ENCODE measurements around the gene C5orf52.
"Not testable (repeated sequence)": the region's sequence is repeated elsewhere in the genome, so short reads cannot be mapped to it uniquely, and the experiment has no call there.

The C5orf52 gene
- 0 to 0.40 (median 0) reads per million in 18 experiments for total RNA-seq

GRCh38 chr5:157670662-157671591, at the start of gene C5orf52:
Gene C5orf52, plus strand, starts transcription at chr5:157671533. Its CDS starts 82 bp downstream, at chr5:157671615.
- DNase-seq: peak in 1 of 2 donors; percentile 23

GRCh38 chr5:157624144-157624543, 47.2 kb upstream of the C5orf52 start:
- no peak for DNase-seq

- no peak for DNase-seq
Measured at GRCh38 chr5:157626831-157627230, 44.5 kb upstream of the C5orf52 start.

- DNase-seq: no peak
Measured at GRCh38 chr5:157630341-157630740, 41.0 kb upstream of the C5orf52 start.

- no peak for DNase-seq
Measured at GRCh38 chr5:157640406-157641066, 30.8 kb upstream of the C5orf52 start.

- DNase-seq: no peak
Measured at GRCh38 chr5:157648275-157648990, 22.9 kb upstream of the C5orf52 start.

GRCh38 chr5:157649101-157649500, 22.2 kb upstream of the C5orf52 start:
- DNase-seq: no peak

- no peak for DNase-seq
Measured at GRCh38 chr5:157650991-157651611, 20.2 kb upstream of the C5orf52 start.

GRCh38 chr5:157651623-157652376, 19.5 kb upstream of the C5orf52 start:
- DNase-seq: peak; percentile 58 to 69

- DNase-seq: no peak
Measured at GRCh38 chr5:157652377-157652692, 19.0 kb upstream of the C5orf52 start, which contains the start of gene SOX30. Gene SOX30, minus strand, starts transcription at chr5:157652438. Its CDS starts 360 bp downstream, at chr5:157652078.

- no peak for DNase-seq
Measured at GRCh38 chr5:157657516-157657915, 13.8 kb upstream of the C5orf52 start.

GRCh38 chr5:157658893-157659292, 12.4 kb upstream of the C5orf52 start:
- no peak for DNase-seq

- DNase-seq: no peak
Measured at GRCh38 chr5:157659868-157660660, 11.3 kb upstream of the C5orf52 start.

- DNase-seq: peak; percentile 89 to 91
Measured at GRCh38 chr5:157665467-157666070, 5.8 kb upstream of the C5orf52 start.

GRCh38 chr5:157668356-157668755, 3.0 kb upstream of the C5orf52 start:
- no peak for DNase-seq

- no peak for DNase-seq
Measured at GRCh38 chr5:157669701-157670097, 1.6 kb upstream of the C5orf52 start.

GRCh38 chr5:157671592-157672330, 428 bp downstream of the C5orf52 start:
- no peak for DNase-seq

- DNase-seq: no peak
Measured at GRCh38 chr5:157672976-157673375, 1.6 kb downstream of the C5orf52 start.

- not testable (repeated sequence) for DNase-seq
Measured at GRCh38 chr5:157674351-157674750, 3.0 kb downstream of the C5orf52 start.

GRCh38 chr5:157677931-157678330, 6.6 kb downstream of the C5orf52 start:
- DNase-seq: no peak

Data from inflammatory macrophage (primary cell).